ENCODE data around the gene TSSK2.

The TSSK2 gene

GRCh38 chr22:19090183-19090582 lies 40.9 kb upstream of the TSSK2 start:
- Histone ChIP-seq H3K4me3 (ENCODE audit: low read length) (no peak overlapping the region), H2AFZ (ENCODE audit: low read length) (no peak overlapping the region), H3K9ac (ENCODE audit: low read length) (no peak overlapping the region), H3K27me3 (replicated peaks; ENCODE audit: insufficient read depth, low read length) (no peaks in the 10 kb centered on the region), H3K4me2 (ENCODE audit: low read depth, low read length) (no peak overlapping the region), H3K9me2 (replicated peaks; ENCODE audit: insufficient read depth, low read length) (no peaks in the 10 kb centered on the region), H3K79me2 (ENCODE audit: low read length) (peaks cover 7% of the 10 kb centered on the region), H3K4me1 (ENCODE audit: low read length) (no peaks in the 10 kb centered on the region), H3K36me3 (replicated peaks; ENCODE audit: insufficient read depth, low read length) (no peaks in the 10 kb centered on the region), H3K27ac (ENCODE audit: low read length) (no peak overlapping the region), H4K20me1 (ENCODE audit: insufficient read depth, low read length) (no peaks in the 10 kb centered on the region; the same call in 1 of the 2 replicates), H3F3A (ENCODE audit: insufficient read depth, low read length) (no peaks in the 10 kb centered on the region), H3K9me3 (replicated peaks; ENCODE audit: insufficient read depth, low read length) (no peaks in the 10 kb centered on the region)
- no peak for DNase-seq
- no peak for TF ChIP-seq EZH2phosphoT487 (IDR thresholded peaks at IDR 0.05; ENCODE audit: low read length)
- TF ChIP-seq CTCF (IDR thresholded peaks at IDR 0.05; ENCODE audit: low read length): no peak

GRCh38 chr22:19090586-19091127 lies 40.5 kb upstream of the TSSK2 start:
- Histone ChIP-seq H4K20me1 (ENCODE audit: insufficient read depth, low read length) (no peaks in the 10 kb centered on the region; the same call in 1 of the 2 replicates), H3K9me3 (replicated peaks; ENCODE audit: insufficient read depth, low read length) (no peaks in the 10 kb centered on the region), H3F3A (ENCODE audit: insufficient read depth, low read length) (no peaks in the 10 kb centered on the region), H3K36me3 (replicated peaks; ENCODE audit: insufficient read depth, low read length) (no peaks in the 10 kb centered on the region), H3K4me2 (ENCODE audit: low read depth, low read length) (no peak overlapping the region), H3K9ac (ENCODE audit: low read length) (no peak overlapping the region), H3K4me1 (ENCODE audit: low read length) (no peaks in the 10 kb centered on the region), H3K9me2 (replicated peaks; ENCODE audit: insufficient read depth, low read length) (no peaks in the 10 kb centered on the region), H3K27ac (ENCODE audit: low read length) (no peak overlapping the region), H3K4me3 (ENCODE audit: low read length) (no peak overlapping the region), H3K79me2 (ENCODE audit: low read length) (peaks cover 7% of the 10 kb centered on the region), H3K27me3 (replicated peaks; ENCODE audit: insufficient read depth, low read length) (no peaks in the 10 kb centered on the region), H2AFZ (ENCODE audit: low read length) (no peak overlapping the region)
- no peak for DNase-seq
- no peak for TF ChIP-seq EZH2phosphoT487 (IDR thresholded peaks at IDR 0.05; ENCODE audit: low read length)
- no peak for TF ChIP-seq CTCF (IDR thresholded peaks at IDR 0.05; ENCODE audit: low read length)
- no peak for TF ChIP-seq EZH2 (optimal IDR thresholded peaks at IDR 0.05; ENCODE audit: low read depth, low read length)

- no peaks in the 10 kb centered on the region for H3K4me1 ChIP-seq (ENCODE audit: low read length)
- no peak overlapping the region for H3K9ac ChIP-seq (ENCODE audit: low read length)
- no peak overlapping the region for H2AFZ ChIP-seq (ENCODE audit: low read length)
- no peak overlapping the region for H3K27ac ChIP-seq (ENCODE audit: low read length)
- no peak overlapping the region for H3K4me2 ChIP-seq (ENCODE audit: low read depth, low read length)
- H3K27me3 ChIP-seq (replicated peaks; ENCODE audit: insufficient read depth, low read length): no peaks in the 10 kb centered on the region
- DNase-seq: no peak
- no peaks in the 10 kb centered on the region for H3F3A ChIP-seq (ENCODE audit: insufficient read depth, low read length)
- no peaks in the 10 kb centered on the region for H3K9me3 ChIP-seq (replicated peaks; ENCODE audit: insufficient read depth, low read length)
- H4K20me1 ChIP-seq (ENCODE audit: insufficient read depth, low read length): no peaks in the 10 kb centered on the region; the same call in 1 of the 2 replicates
- no peaks in the 10 kb centered on the region for H3K9me2 ChIP-seq (replicated peaks; ENCODE audit: insufficient read depth, low read length)
- TF ChIP-seq CTCF (IDR thresholded peaks at IDR 0.05; ENCODE audit: low read length) (no peak), EZH2phosphoT487 (IDR thresholded peaks at IDR 0.05; ENCODE audit: low read length) (no peak), EZH2 (optimal IDR thresholded peaks at IDR 0.05; ENCODE audit: low read depth, low read length) (no peak)
- no peaks in the 10 kb centered on the region for H3K36me3 ChIP-seq (replicated peaks; ENCODE audit: insufficient read depth, low read length)
- H3K79me2 ChIP-seq (ENCODE audit: low read length): peaks cover 21% of the 10 kb centered on the region
- H3K4me3 ChIP-seq (ENCODE audit: low read length): no peak overlapping the region
Observed at GRCh38 chr22:19092725-19093124, 38.4 kb upstream of the TSSK2 start.
